Psoas muscle (tissue), 8 donors: ENCODE results near the gene ETF1. TPM values are rescaled to one million over a fixed set of nuclear protein-coding genes. Genes with fewer than 3 reads are reported as not detected.

Source experiments
- ATAC-seq, 4 donors: fragments of 200-7000 bp; cut with Tn5 transposase; one replicate each; pipeline ENCODE4 v1.9.1; 2020; ENCODE audit warnings: moderate library complexity in 3 of 4, mild to moderate bottlenecking in 2 of 4
- DNase-seq, 2 donors: peaks; one replicate each; pipeline ENCODE4 v3.0.0-alpha.2; 2020
- H3K27ac ChIP-seq: fragments of 200-600 bp; one replicate; pipeline ENCODE4 v1.8.0; 2022
- H3K27me3 ChIP-seq, 3 donors: fragments of 200-600 bp in 1 of 3; one replicate each; pipeline versions ENCODE4 v1.6.1 to v1.8.0; 2013 to 2022; ENCODE audit warnings: low read length in 2 of 3, mild to moderate bottlenecking in 2 of 3, moderate library complexity in 1 of 3; ENCODE audit not compliant: insufficient read depth in 3 of 3
- H3K36me3 ChIP-seq, 2 donors: fragments of 200-600 bp in 1 of 2; one replicate each; pipeline versions ENCODE4 v1.6.1 to v1.8.0; 2013 to 2022; ENCODE audit warnings: low read depth in 1 of 2, mild to moderate bottlenecking in 1 of 2, moderate library complexity in 1 of 2; ENCODE audit not compliant: insufficient read depth in 1 of 2
- H3K4me1 ChIP-seq: fragments of 200-600 bp; one replicate; pipeline ENCODE4 v1.8.0; 2022
- H3K4me3 ChIP-seq: fragments of 200-600 bp; one replicate; pipeline ENCODE4 v1.8.0; 2022; ENCODE audit warnings: mild to moderate bottlenecking
- H3K9me3 ChIP-seq: fragments of 200-600 bp; one replicate; pipeline ENCODE4 v1.8.0; 2022
- CTCF ChIP-seq: fragments of 200-600 bp; IDR thresholded peaks from one replicate; pipeline ENCODE4 v1.8.0; 2022; ENCODE audit warnings: antibody characterized with exemption
- WGBS, 3 donors: extraction: QIAGEN DNeasy Blood & Tissue Kit; methylation state at CpG; one replicate each; pipeline versions ENCODE4 v1.1.6 to v1.1.7; 2013; 5-methylcytosine and 5-hydroxymethylcytosine counted together
- intact Hi-C, 2 donors: fragments of 100-400 bp; cut with DNase I; formaldehyde crosslinking; loops; one replicate each; pipeline versions ENCODE4 v1.11.0 to v1.14.2; 2022
- polyA plus RNA-seq, 3 donors: library from polyadenylated mRNA; stranded (reverse); fragments of 200-250 nt; gene quantifications; one replicate each; pipeline ENCODE4 v1.2.3, GENCODE V29; 2013
- total RNA-seq, 4 donors: library from RNA; stranded (reverse); fragmentation: NEBNext Ultra II Directional in 2 of 4; extraction: Animal tissue kit (Norgen Biotek cat#: 25700) in 2 of 4; gene quantifications; one replicate each; pipeline versions ENCODE4 v1.2.1 to v1.2.4, GENCODE V29; 2021 to 2023
- donor health status: healthy with polysubstance abuse.
- donor health status: DM: no; HTN: no; CAD: no; lungs with moderate emphysema.
- donor health status: Bipolar disorder and iron deficiency.
- donor health status: healthy.
- donor health status: DM: yes; HTN: yes; CAD: no.
- donor health status: DM: no; HTN: no; CAD: no.
- donor health status: DM: no; HTN: no; CAD: no.
- donor health status: DM: yes; HTN: yes; CAD: no.

The ETF1 gene
- total and polyA plus RNA-seq, 7 donors = 72.3 to 212 (median 153) TPM

GRCh38 chr5:138491669-138492559 lies 51.1 kb downstream of the ETF1 start:
- TF ChIP-seq CTCF = no peak
- peak overlapping the region; percentile 78 for H3K4me3 ChIP-seq
- intact Hi-C loops = loop anchor here in 1 of 2 donors (10.0 kb wide), 1 partner anchor 267 kb away; no protein-coding TSS in a partner anchor
- peaks cover 10% of the 10 kb centered on the region for H3K4me1 ChIP-seq
- H3K27me3 ChIP-seq = peaks cover 0 to 15% (median 2%) of the 10 kb centered on the region in 3 donors
- peak overlapping the region; percentile 61 for H3K27ac ChIP-seq
- H3K9me3 ChIP-seq = no peaks in the 10 kb centered on the region
- ATAC-seq = peak; percentile 96 to 98 (median 98)
- 1 to 2% (median 1%) methylated on average over 64 to 93 of the region's 93 CpGs for WGBS, 3 donors
- H3K36me3 ChIP-seq = no peaks in the 10 kb centered on the region
- peak; percentile 94 to 96 for DNase-seq

GRCh38 chr5:138491284-138491648 lies 51.8 kb downstream of the ETF1 start:
- DNase-seq = no peak
- WGBS, 3 donors = 47 to 60% (median 53%) methylated on average over 11 of the region's 11 CpGs

GRCh38 chr5:138490648-138491283 lies 52.3 kb downstream of the ETF1 start:
- WGBS, 3 donors = 88 to 91% (median 90%) methylated on average over 12 of the region's 12 CpGs
- Histone ChIP-seq H3K36me3 (no peaks in the 10 kb centered on the region), H3K9me3 (no peaks in the 10 kb centered on the region), H3K4me3 (no peak overlapping the region), H3K4me1 (peaks cover 10% of the 10 kb centered on the region), H3K27ac (no peak overlapping the region), H3K27me3 (peaks cover 0 to 15% (median 2%) of the 10 kb centered on the region in 3 donors)
- ATAC-seq (no peak), DNase-seq (no peak)
- intact Hi-C loops = loop anchor here in 1 of 2 donors (10.0 kb wide), 1 partner anchor 266 kb away; no protein-coding TSS in a partner anchor
- no peak for TF ChIP-seq CTCF

More at GRCh38 chr5:138491284-138491648, 51.8 kb downstream of the ETF1 start:
- intact Hi-C loops = loop anchor here in 1 of 2 donors (10.0 kb wide), 1 partner anchor 266 kb away; no protein-coding TSS in a partner anchor
- Histone ChIP-seq H3K27ac (no peak overlapping the region), H3K9me3 (no peaks in the 10 kb centered on the region), H3K36me3 (no peaks in the 10 kb centered on the region), H3K4me1 (peaks cover 10% of the 10 kb centered on the region), H3K4me3 (peak overlapping the region; percentile 78), H3K27me3 (peaks cover 0 to 15% (median 2%) of the 10 kb centered on the region in 3 donors)
- no peak for ATAC-seq
- no peak for TF ChIP-seq CTCF

- Histone ChIP-seq H3K4me3 (no peak overlapping the region), H3K4me1 (peaks cover 10% of the 10 kb centered on the region), H3K9me3 (no peaks in the 10 kb centered on the region), H3K36me3 (no peaks in the 10 kb centered on the region), H3K27me3 (peaks cover 0 to 15% (median 2%) of the 10 kb centered on the region in 3 donors), H3K27ac (no peak overlapping the region)
- WGBS, 3 donors = 23 to 45% (median 37%) methylated on average over 5 of the region's 5 CpGs
- intact Hi-C loops = loop anchor here (2.0 to 10.0 kb wide), 2 partner anchors 23 to 265 kb away; no protein-coding TSS in a partner anchor
- ATAC-seq (peak in 1 of 4 donors; percentile 11), DNase-seq (no peak)
- no peak for TF ChIP-seq CTCF
Observed at GRCh38 chr5:138489683-138490061, 53.4 kb downstream of the ETF1 start.
